Lung (tissue), 12 donors: ENCODE measurements around the gene HOXB2. TPM values are rescaled to one million over a fixed set of nuclear protein-coding genes. Genes with fewer than 3 reads are reported as not detected.

Source experiments
- ATAC-seq: fragments of 200-7000 bp; cut with Tn5 transposase; one replicate; pipeline ENCODE4 v1.9.1; 2020; ENCODE audit warnings: moderate number of reproducible peaks; ENCODE audit not compliant: insufficient read depth, low FRiP score
- DNase-seq, 3 donors: peaks; one replicate each; pipeline ENCODE4 v3.0.0-alpha.2; 2013 to 2017
- H3K27ac ChIP-seq, 2 donors: one replicate each; pipeline ENCODE4 v1.5.1; 2013; ENCODE audit warnings: mild to moderate bottlenecking in 2 of 2, moderate library complexity in 2 of 2, control low read depth in 1 of 2, inconsistent platforms in 1 of 2, low read depth in 1 of 2, low read length in 1 of 2
- H3K27me3 ChIP-seq, 3 donors: one replicate each; pipeline ENCODE4 v1.5.1; 2013; ENCODE audit warnings: low read length in 2 of 3; ENCODE audit not compliant: control insufficient read depth in 3 of 3, insufficient read depth in 3 of 3
- H3K36me3 ChIP-seq, 4 donors: one replicate each; pipeline ENCODE4 v1.5.1; 2013; ENCODE audit warnings: low read length in 4 of 4, mild to moderate bottlenecking in 1 of 4, moderate library complexity in 1 of 4; ENCODE audit not compliant: control insufficient read depth in 4 of 4, insufficient read depth in 4 of 4
- H3K4me1 ChIP-seq, 5 donors: one replicate each; pipeline ENCODE4 v1.5.1; 2013; ENCODE audit warnings: low read length in 5 of 5, mild to moderate bottlenecking in 2 of 5, moderate library complexity in 1 of 5; ENCODE audit not compliant: control insufficient read depth in 5 of 5, insufficient read depth in 5 of 5
- H3K4me3 ChIP-seq: one replicate; pipeline ENCODE4 v1.5.1; 2013; ENCODE audit warnings: mild to moderate bottlenecking, control low read depth, moderate library complexity
- H3K9ac ChIP-seq, 2 donors: one replicate each; pipeline ENCODE4 v1.5.1; 2013; ENCODE audit warnings: low read length in 2 of 2, control low read depth in 1 of 2; ENCODE audit not compliant: insufficient read depth in 1 of 2
- H3K9me3 ChIP-seq, 4 donors: one replicate each; pipeline ENCODE4 v1.5.1; 2013; ENCODE audit warnings: low read length in 3 of 4, mild to moderate bottlenecking in 1 of 4, moderate library complexity in 1 of 4; ENCODE audit not compliant: control insufficient read depth in 4 of 4, insufficient read depth in 3 of 4
- WGBS, 2 donors: extraction: QIAGEN DNeasy Blood & Tissue Kit; methylation state at CpG; one replicate each; pipeline ENCODE4 v1.1.7; 2013; 5-methylcytosine and 5-hydroxymethylcytosine counted together
- polyA plus RNA-seq, 2 donors: library from polyadenylated mRNA; stranded (reverse); fragments of 200-250 nt; gene quantifications; one replicate each; pipeline ENCODE4 v1.2.1, GENCODE V29; 2013
- total RNA-seq, 2 donors: library from RNA; depleted of rRNA in 1 of 2; stranded (reverse); fragments of >200 nt in 1 of 2; gene quantifications; one replicate each; pipeline ENCODE4 v1.2.1, GENCODE V29; 2014 to 2021
- TF ChIP-seq, protein P1 (sequence below): IDR thresholded peaks from 2 replicates; pipeline ENCODE4 v1.5.1; 2012; ENCODE audit warnings: mild to moderate bottlenecking; ENCODE audit errors: control extremely low read depth, extremely low read depth
- donor health status: control.
- donor health status: control.
- donor health status: Bipolar disorder and iron deficiency.
- donor health status: healthy.
- donor health status: DM: yes; HTN: yes; CAD: no.

Gene HOXB2
- total and polyA plus RNA-seq, 4 donors, result 4.1 to 13.9 (median 7.3) TPM

DNA sequence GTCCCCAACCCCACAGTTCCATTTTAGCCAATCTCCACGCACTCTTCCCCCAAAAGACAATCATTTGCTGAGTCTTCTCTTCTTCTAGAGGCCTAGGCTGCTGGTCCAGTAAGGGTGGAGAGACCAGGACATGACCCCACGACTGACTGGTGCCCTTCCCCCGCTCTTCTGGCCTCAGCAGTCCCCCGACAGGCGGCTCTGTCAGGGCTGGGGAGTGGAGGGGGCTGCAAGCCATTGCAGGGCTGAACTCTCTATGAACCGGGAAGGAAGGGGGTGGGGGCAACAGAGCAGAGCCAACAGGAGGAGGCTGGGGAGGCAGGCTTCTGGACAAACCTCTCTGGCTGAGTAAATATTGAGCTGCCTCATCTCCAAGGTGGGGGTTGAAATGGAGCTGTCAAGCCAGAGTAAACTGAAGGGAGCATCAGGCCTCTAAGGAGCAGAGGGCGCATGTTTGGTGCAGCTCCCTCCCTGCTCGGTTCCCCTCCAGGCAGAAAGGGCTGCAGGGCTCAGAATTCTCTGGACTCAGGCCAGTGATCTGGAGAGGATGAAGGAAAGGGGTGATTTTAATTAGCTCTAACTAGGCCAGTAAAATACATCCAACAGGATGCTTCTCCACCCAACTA lies 22.8 kb downstream of the HOXB2 start:
- DNase-seq, result peak; percentile 86 to 91 (median 87)
- no peak overlapping the region for H3K4me3 ChIP-seq
- H3K27ac ChIP-seq, result no peak overlapping the region
- H3K9ac ChIP-seq, result no peak overlapping the region
- H3K9me3 ChIP-seq, result no peaks in the 10 kb centered on the region
- WGBS, 2 donors, result 31 to 51% methylated on average over 8 of the region's 8 CpGs
- TF ChIP-seq, protein P1, sequence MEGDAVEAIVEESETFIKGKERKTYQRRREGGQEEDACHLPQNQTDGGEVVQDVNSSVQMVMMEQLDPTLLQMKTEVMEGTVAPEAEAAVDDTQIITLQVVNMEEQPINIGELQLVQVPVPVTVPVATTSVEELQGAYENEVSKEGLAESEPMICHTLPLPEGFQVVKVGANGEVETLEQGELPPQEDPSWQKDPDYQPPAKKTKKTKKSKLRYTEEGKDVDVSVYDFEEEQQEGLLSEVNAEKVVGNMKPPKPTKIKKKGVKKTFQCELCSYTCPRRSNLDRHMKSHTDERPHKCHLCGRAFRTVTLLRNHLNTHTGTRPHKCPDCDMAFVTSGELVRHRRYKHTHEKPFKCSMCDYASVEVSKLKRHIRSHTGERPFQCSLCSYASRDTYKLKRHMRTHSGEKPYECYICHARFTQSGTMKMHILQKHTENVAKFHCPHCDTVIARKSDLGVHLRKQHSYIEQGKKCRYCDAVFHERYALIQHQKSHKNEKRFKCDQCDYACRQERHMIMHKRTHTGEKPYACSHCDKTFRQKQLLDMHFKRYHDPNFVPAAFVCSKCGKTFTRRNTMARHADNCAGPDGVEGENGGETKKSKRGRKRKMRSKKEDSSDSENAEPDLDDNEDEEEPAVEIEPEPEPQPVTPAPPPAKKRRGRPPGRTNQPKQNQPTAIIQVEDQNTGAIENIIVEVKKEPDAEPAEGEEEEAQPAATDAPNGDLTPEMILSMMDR, result no peak
- H3K4me1 ChIP-seq, result peaks cover 0 to 30% (median 13%) of the 10 kb centered on the region in 5 donors
- H3K27me3 ChIP-seq, result peaks cover 3 to 58% (median 3%) of the 10 kb centered on the region in 3 donors
- no peak for ATAC-seq
- no peaks in the 10 kb centered on the region for H3K36me3 ChIP-seq

DNA sequence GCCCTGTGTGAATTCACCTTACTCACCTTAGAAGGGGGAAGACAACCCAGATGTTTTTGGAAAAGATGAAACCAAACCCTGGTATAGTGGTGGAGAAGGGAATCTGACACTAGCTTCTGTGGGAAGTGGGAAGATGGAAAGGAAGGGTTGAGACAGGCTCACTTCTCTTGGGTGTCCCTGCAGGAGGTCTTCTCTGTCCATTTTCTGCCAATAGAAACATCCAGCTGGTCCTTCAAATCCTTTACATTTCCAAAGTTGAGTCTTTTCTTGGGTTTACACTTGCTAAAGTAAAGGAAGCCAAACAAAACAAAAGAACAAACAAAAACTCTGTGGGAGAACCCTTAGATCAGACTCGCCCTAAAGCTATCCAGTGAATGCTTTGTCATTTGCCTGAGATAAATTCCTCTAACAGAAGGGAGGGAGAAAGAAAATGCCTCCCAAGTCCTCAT lies 24.3 kb downstream of the HOXB2 start:
- DNase-seq (no peak), ATAC-seq (no peak)
- Histone ChIP-seq H3K4me1 (peaks cover 0 to 21% (median 13%) of the 10 kb centered on the region in 5 donors), H3K9ac (no peak overlapping the region), H3K27ac (no peak overlapping the region), H3K27me3 (peaks cover 3 to 53% (median 3%) of the 10 kb centered on the region in 3 donors), H3K9me3 (no peaks in the 10 kb centered on the region), H3K4me3 (no peak overlapping the region), H3K36me3 (no peaks in the 10 kb centered on the region)
- TF ChIP-seq, protein P1, result no peak
- 50 to 73% methylated on average over 1 of the region's 1 CpG for WGBS, 2 donors

DNA sequence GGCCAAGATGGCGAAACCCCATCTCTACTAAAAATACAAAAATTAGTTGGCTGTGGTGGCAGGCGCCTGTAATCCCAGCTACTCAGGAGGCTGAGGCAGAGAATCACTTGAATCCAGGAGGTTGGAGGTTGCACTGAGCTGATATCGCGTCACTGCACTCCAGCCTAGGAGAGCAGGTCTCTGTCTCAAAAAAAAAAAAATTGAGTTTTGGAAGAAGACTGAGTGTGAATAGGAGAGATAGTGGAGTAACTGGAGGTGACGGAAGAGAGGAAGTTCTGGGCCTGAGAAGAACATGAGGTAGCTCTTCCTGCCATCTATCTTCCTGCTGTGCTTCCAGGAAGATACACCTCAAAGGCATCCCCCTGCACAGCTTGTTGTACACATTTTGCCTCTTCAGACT lies 25.5 kb downstream of the HOXB2 start:
- 80 to 85% methylated on average over 5 of the region's 5 CpGs for WGBS, 2 donors
- peaks cover 0 to 21% (median 13%) of the 10 kb centered on the region in 5 donors for H3K4me1 ChIP-seq
- no peaks in the 10 kb centered on the region for H3K36me3 ChIP-seq
- H3K4me3 ChIP-seq, result no peak overlapping the region
- ATAC-seq, result no peak
- no peak for DNase-seq
- no peak overlapping the region for H3K9ac ChIP-seq
- no peaks in the 10 kb centered on the region for H3K9me3 ChIP-seq
- H3K27ac ChIP-seq, result no peak overlapping the region
- TF ChIP-seq, protein P1, result no peak
- H3K27me3 ChIP-seq, result peaks cover 3 to 57% (median 5%) of the 10 kb centered on the region in 3 donors

DNA sequence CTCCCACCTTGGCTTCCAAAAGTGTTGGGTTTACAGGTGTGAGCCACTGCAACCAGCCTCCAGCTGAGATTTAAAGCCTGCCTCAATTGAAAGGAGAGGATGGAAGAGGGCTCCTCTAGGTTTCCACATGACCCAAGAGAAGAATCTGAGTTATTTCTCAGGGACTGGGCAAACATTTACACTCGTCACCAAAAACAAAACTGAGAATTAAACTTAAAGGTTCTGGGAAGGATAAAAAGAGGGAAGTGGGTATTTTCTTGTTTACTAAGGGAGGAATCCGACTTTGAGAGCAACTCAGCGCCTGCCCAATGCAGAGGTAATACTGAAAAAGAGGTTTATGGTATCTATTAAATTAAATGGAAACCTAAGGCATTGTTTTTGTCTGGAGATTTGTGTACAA lies 27.4 kb downstream of the HOXB2 start:
- TF ChIP-seq, protein P1, result no peak
- H3K27me3 ChIP-seq, result peaks cover 3 to 45% (median 5%) of the 10 kb centered on the region in 3 donors
- ATAC-seq, result no peak

More for the DNA sequence above, 27.4 kb downstream of the HOXB2 start:
- no peak for DNase-seq
- H3K27ac ChIP-seq, result no peak overlapping the region
- H3K36me3 ChIP-seq, result no peaks in the 10 kb centered on the region
- H3K9me3 ChIP-seq, result peaks cover 0 to 2% (median 0%) of the 10 kb centered on the region in 4 donors
- H3K4me1 ChIP-seq, result peaks cover 0 to 16% (median 4%) of the 10 kb centered on the region in 5 donors
- H3K4me3 ChIP-seq, result no peak overlapping the region
- no peak overlapping the region for H3K9ac ChIP-seq
- WGBS, 2 donors, result 25% methylated on average over 3 of the region's 3 CpGs
